ENCODE data around the gene CTTN.

DNA sequence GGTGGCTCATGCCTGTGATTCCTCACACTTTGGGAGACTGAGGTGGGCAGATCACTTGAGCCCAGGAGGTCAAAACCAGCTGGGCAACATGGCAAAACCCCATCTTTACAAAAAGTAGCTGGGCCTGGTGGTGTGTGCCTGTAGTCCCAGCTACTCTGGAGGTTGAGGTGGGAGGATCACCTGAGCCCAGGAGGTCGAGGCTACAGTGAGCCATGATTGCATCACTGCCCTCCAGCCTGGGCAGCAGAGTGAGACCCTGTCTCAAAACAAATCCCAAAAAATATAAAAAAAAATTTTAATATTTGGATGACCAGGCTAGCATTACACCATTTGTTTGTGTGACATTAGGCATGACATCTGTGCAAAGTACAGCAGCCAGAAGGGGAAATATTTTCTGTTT is 49.7 kb upstream of the CTTN start:
- TF ChIP-seq POLR2AphosphoS5 (IDR thresholded peaks at IDR 0.05; ENCODE audit: low read depth, low read length), result no peak
- no peak for TF ChIP-seq ZNF644 (CRISPR knock-in tag; IDR thresholded peaks at IDR 0.05; ENCODE audit: low read depth)
- TF ChIP-seq ZNF331 (CRISPR knock-in tag; IDR thresholded peaks at IDR 0.05), result no peak
- no peak for TF ChIP-seq NR2F1 (CRISPR knock-in tag; IDR thresholded peaks at IDR 0.05)
- TF ChIP-seq RFX5 (IDR thresholded peaks at IDR 0.05; ENCODE audit: low read depth, low read length), result no peak
- TF ChIP-seq, protein P1, sequence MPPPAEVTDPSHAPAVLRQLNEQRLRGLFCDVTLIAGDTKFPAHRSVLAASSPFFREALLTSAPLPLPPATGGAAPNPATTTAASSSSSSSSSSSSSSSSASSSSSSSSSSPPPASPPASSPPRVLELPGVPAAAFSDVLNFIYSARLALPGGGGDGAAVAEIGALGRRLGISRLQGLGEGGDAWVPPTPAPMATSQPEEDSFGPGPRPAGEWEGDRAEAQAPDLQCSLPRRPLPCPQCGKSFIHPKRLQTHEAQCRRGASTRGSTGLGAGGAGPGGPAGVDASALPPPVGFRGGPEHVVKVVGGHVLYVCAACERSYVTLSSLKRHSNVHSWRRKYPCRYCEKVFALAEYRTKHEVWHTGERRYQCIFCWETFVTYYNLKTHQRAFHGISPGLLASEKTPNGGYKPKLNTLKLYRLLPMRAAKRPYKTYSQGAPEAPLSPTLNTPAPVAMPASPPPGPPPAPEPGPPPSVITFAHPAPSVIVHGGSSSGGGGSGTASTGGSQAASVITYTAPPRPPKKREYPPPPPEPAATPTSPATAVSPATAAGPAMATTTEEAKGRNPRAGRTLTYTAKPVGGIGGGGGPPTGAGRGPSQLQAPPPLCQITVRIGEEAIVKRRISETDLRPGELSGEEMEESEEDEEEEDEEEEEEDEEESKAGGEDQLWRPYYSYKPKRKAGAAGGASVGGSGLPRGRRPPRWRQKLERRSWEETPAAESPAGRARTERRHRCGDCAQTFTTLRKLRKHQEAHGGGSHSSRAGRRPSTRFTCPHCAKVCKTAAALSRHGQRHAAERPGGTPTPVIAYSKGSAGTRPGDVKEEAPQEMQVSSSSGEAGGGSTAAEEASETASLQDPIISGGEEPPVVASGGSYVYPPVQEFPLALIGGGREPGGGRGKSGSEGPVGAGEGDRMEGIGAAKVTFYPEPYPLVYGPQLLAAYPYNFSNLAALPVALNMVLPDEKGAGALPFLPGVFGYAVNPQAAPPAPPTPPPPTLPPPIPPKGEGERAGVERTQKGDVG (CRISPR knock-in tag; IDR thresholded peaks at IDR 0.05; ENCODE audit: borderline replicate concordance), result no peak
- TF ChIP-seq RAD21 (CRISPR knock-in tag; IDR thresholded peaks at IDR 0.05), result no peak

Data from HepG2 (cell line).